OCI-LY3 (cell line): Measurements from ENCODE around the gene SLC2A13.

Experiments
- EZH2phosphoT487 ChIP-seq: fragments of 200-600 bp; shearing (Covaris generic); IDR thresholded peaks from 2 replicates; pipeline ENCODE4 v1.6.1; 2018; ENCODE audit warnings: antibody characterized with exemption, mixed run types, low read depth
- TF ChIP-seq, protein P1 (sequence below): fragments of 200-600, 300-600 bp; sonication (generic); IDR thresholded peaks from 2 replicates; pipeline ENCODE4 v1.5.1; 2014; ENCODE audit warnings: antibody characterized with exemption, low read length, low read depth

DNA sequence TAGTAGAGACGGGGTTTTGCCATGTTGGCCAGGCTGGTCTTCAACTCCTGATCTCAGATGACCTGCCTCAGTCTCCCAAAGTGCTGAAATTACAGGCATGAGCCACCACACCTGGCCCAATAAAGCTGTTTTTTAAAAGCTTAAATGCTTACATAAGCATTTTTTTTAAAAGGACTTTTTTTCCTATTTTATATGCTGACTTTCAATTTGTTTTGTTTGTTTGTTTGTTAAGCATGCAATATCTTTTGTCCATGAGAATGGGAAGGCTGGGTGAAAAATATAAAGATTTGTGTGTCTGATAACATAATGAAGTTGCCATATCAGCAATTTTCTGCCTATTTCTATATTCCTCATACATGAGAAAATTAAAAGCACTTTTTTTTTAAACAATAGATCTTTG is 17.0 kb upstream of the SLC2A13 start:
- TF ChIP-seq, protein P1, sequence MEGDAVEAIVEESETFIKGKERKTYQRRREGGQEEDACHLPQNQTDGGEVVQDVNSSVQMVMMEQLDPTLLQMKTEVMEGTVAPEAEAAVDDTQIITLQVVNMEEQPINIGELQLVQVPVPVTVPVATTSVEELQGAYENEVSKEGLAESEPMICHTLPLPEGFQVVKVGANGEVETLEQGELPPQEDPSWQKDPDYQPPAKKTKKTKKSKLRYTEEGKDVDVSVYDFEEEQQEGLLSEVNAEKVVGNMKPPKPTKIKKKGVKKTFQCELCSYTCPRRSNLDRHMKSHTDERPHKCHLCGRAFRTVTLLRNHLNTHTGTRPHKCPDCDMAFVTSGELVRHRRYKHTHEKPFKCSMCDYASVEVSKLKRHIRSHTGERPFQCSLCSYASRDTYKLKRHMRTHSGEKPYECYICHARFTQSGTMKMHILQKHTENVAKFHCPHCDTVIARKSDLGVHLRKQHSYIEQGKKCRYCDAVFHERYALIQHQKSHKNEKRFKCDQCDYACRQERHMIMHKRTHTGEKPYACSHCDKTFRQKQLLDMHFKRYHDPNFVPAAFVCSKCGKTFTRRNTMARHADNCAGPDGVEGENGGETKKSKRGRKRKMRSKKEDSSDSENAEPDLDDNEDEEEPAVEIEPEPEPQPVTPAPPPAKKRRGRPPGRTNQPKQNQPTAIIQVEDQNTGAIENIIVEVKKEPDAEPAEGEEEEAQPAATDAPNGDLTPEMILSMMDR = no peak
- no peak for TF ChIP-seq EZH2phosphoT487
